Ishikawa (cell line): ENCODE results near the gene GALNTL6.

Experiments used
- CREB1 ChIP-seq: IDR thresholded peaks from 2 replicates; pipeline ENCODE4 v1.6.1; 2012; ENCODE audit warnings: low read depth
- EGR1 ChIP-seq: IDR thresholded peaks from 2 replicates; pipeline ENCODE4 v1.6.1; 2012
- EP300 ChIP-seq: IDR thresholded peaks from 2 replicates; pipeline ENCODE4 v1.6.1; 2012; ENCODE audit warnings: borderline replicate concordance
- RAD21 ChIP-seq: IDR thresholded peaks from 2 replicates; pipeline ENCODE4 v1.6.1; 2012; ENCODE audit warnings: low read depth
- TAF1 ChIP-seq: IDR thresholded peaks from 2 replicates; pipeline ENCODE4 v1.6.1; 2012; ENCODE audit warnings: low read depth, mild to moderate bottlenecking
- YY1 ChIP-seq: IDR thresholded peaks from 2 replicates; pipeline ENCODE4 v1.6.1; 2012; ENCODE audit warnings: low read depth
- TF ChIP-seq, protein P1 (sequence below): IDR thresholded peaks from 2 replicates; pipeline ENCODE4 v1.6.1; 2012

DNA sequence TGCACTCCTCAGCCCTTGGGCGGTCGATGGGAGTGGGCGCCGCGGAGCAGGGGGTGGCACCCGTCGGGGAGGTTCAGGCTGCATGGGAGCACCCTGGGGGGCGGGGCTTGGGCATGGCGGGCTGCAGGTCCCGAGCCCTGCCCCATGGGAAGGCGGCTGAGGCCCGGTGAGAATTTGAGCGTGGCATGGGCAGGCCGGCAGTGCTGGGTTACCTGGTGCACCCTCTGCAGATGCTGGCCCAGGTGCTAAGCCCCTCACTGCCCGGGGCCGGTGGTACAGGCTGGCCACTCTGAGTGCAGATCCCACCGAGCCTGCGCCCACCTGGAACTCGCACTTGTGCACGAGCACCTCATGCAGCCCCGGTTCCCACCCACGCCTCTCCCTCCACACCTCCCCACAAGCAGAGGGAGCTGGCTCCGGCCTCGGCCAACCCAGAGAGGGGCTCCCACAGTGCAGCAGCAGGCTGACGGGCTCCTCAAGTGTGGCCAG is 556.3 kb downstream of the GALNTL6 start:
- no peak for TF ChIP-seq RAD21
- no peak for TF ChIP-seq EP300
- no peak for TF ChIP-seq EGR1
- no peak for TF ChIP-seq TAF1
- TF ChIP-seq CREB1: no peak
- no peak for TF ChIP-seq YY1
- TF ChIP-seq, protein P1, sequence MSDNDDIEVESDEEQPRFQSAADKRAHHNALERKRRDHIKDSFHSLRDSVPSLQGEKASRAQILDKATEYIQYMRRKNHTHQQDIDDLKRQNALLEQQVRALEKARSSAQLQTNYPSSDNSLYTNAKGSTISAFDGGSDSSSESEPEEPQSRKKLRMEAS: no peak
